B cell (primary cell): ENCODE results near the gene C5orf34. TPM values are rescaled to one million over a fixed set of nuclear protein-coding genes. Genes with fewer than 3 reads are reported as not detected.

ENCODE experiments used
- ATAC-seq: fragments of 200-7000 bp; cut with Tn5 transposase; one replicate; pipeline ENCODE4 v1.10.0; 2021; ENCODE audit warnings: low read depth, mild to moderate bottlenecking, moderate number of reproducible peaks, moderate library complexity
- CTCF ChIA-PET: fragments of 350-600 bp; sonication (Branson Sonifier 250); formaldehyde crosslinking; loops from one replicate; lab custom pipeline; 2021; ENCODE audit warnings: antibody characterized with exemption, inconsistent platforms; lab: Charles Lee
- POLR2A ChIA-PET: fragments of 350-600 bp; sonication (Branson Sonifier 250); formaldehyde crosslinking; loops from one replicate; lab custom pipeline; 2021; ENCODE audit warnings: antibody characterized with exemption; lab: Charles Lee
- DNase-seq: peaks from one replicate; pipeline ENCODE4 v3.0.0; 2013
- H2AFZ ChIP-seq: 2 replicates; pipeline ENCODE4 v1.6.1; 2012; ENCODE audit warnings: mild to moderate bottlenecking, low read depth, low read length; ENCODE audit not compliant: insufficient read depth, poor library complexity, severe bottlenecking
- H3K27ac ChIP-seq, 2 donors: 1 replicate in 1 of 2; 2 replicates in 1 of 2; pipeline ENCODE4 v1.5.1; 2012 to 2013; ENCODE audit warnings: low read length in 2 of 2, mild to moderate bottlenecking in 2 of 2, moderate library complexity in 1 of 2
- H3K27me3 ChIP-seq, 4 experiments: fragments of 200-600 bp in 1 of 4; sonication (generic) in 1 of 4; replicated peaks in 1 of 4; 1 replicate in 2 of 4; 2 replicates in 2 of 4; pipeline versions ENCODE4 v1.6.1 to v1.7.0; 2013 to 2016; ENCODE audit warnings: low read length in 3 of 4, mild to moderate bottlenecking in 2 of 4, mixed read lengths in 1 of 4, moderate library complexity in 1 of 4; ENCODE audit not compliant: insufficient read depth in 4 of 4, control insufficient read depth in 3 of 4; ENCODE audit errors: control extremely low read depth in 1 of 4
- H3K36me3 ChIP-seq, 2 experiments: replicated peaks in 1 of 2; 1 replicate in 1 of 2; 2 replicates in 1 of 2; pipeline versions ENCODE4 v1.6.1 to v1.7.1; 2013; ENCODE audit warnings: low read length in 1 of 2; ENCODE audit not compliant: insufficient read depth in 2 of 2, control insufficient read depth in 1 of 2; ENCODE audit errors: control extremely low read depth in 1 of 2, extremely low read depth in 1 of 2
- H3K4me1 ChIP-seq, 2 donors: fragments of 200-600 bp in 1 of 2; sonication (generic) in 1 of 2; 1 replicate in 1 of 2; 2 replicates in 1 of 2; pipeline versions ENCODE4 v1.5.1 to v1.6.1; 2013 to 2017; ENCODE audit warnings: low read length in 2 of 2; ENCODE audit not compliant: control insufficient read depth in 2 of 2, insufficient read depth in 2 of 2
- H3K4me2 ChIP-seq: replicated peaks from 2 replicates; pipeline ENCODE3; 2012; ENCODE audit warnings: mild to moderate bottlenecking, low read depth, low read length; ENCODE audit not compliant: poor library complexity, severe bottlenecking
- H3K4me3 ChIP-seq, 5 experiments: fragments of 200-600 bp in 1 of 5; sonication (generic) in 1 of 5; 1 replicate in 3 of 5; 2 replicates in 2 of 5; pipeline versions ENCODE4 v1.5.1 to v1.7.0; 2011 to 2016; ENCODE audit warnings: low read length in 4 of 5, mild to moderate bottlenecking in 4 of 5, low read depth in 2 of 5, control low read depth in 1 of 5, moderate library complexity in 1 of 5; ENCODE audit not compliant: insufficient read depth in 1 of 5; ENCODE audit errors: control extremely low read depth in 1 of 5, extremely low read depth in 1 of 5
- H3K79me2 ChIP-seq: fragments of 200-600 bp; sonication (generic); one replicate; pipeline ENCODE4 v1.6.0; 2016; ENCODE audit warnings: low read length; ENCODE audit not compliant: control insufficient read depth, insufficient read depth
- H3K9ac ChIP-seq: fragments of 200-600 bp; sonication (generic); 2 replicates; pipeline ENCODE4 v1.6.1; 2017; ENCODE audit warnings: mild to moderate bottlenecking, low read length, moderate library complexity
- H3K9me3 ChIP-seq, 3 donors: one replicate each; pipeline versions ENCODE4 v1.6.1 to v1.7.1; 2013; ENCODE audit warnings: low read length in 2 of 3; ENCODE audit not compliant: control insufficient read depth in 2 of 3, insufficient read depth in 1 of 3; ENCODE audit errors: control extremely low read depth in 1 of 3
- H4K20me1 ChIP-seq: 2 replicates; pipeline ENCODE4 v1.6.0; 2012; ENCODE audit warnings: mild to moderate bottlenecking, low read length; ENCODE audit not compliant: insufficient read depth, control insufficient read depth, poor library complexity, severe bottlenecking
- H3K27ac Mint-ChIP-seq: one replicate; pipeline ENCODE4 v1.8.0; 2021; ENCODE audit warnings: mixed read lengths
- H3K27me3 Mint-ChIP-seq: one replicate; pipeline ENCODE4 v1.8.0; 2021; ENCODE audit warnings: mixed read lengths
- H3K4me1 Mint-ChIP-seq: one replicate; pipeline ENCODE4 v1.8.0; 2021; ENCODE audit warnings: mixed read lengths
- H3K4me3 Mint-ChIP-seq: one replicate; pipeline ENCODE4 v1.8.0; 2021; ENCODE audit warnings: mixed read lengths
- H3K9me3 Mint-ChIP-seq: one replicate; pipeline ENCODE4 v1.8.0; 2022; ENCODE audit warnings: mixed read lengths; ENCODE audit not compliant: insufficient read depth
- EZH2 ChIP-seq: IDR thresholded peaks from 2 replicates; pipeline ENCODE4 v1.6.1; 2012; ENCODE audit warnings: borderline replicate concordance, low read depth, mild to moderate bottlenecking, moderate library complexity, low read length; ENCODE audit not compliant: insufficient read depth, poor library complexity, severe bottlenecking
- WGBS: methylation state at CpG from one replicate; pipeline ENCODE4 v1.1.5; 2013; ENCODE audit warnings: missing lambda C conversion rate; ENCODE audit not compliant: insufficient coverage; 5-methylcytosine and 5-hydroxymethylcytosine counted together
- intact Hi-C: fragments of 100-400 bp; cut with micrococcal nuclease; formaldehyde crosslinking; loops from one replicate; pipeline ENCODE4 v1.10.0; 2022
- polyA plus RNA-seq: library from polyadenylated mRNA; depleted of rRNA; stranded (reverse); fragments of >200 nt; gene quantifications from 2 replicates; pipeline ENCODE4 v1.2.3, GENCODE V29; 2012
- total RNA-seq, 2 donors: library from RNA; stranded (reverse); fragments of 120-200 nt in 1 of 2; gene quantifications; 1 replicate in 1 of 2; 2 replicates in 1 of 2; pipeline versions ENCODE4 v1.2.3 to v1.2.4, GENCODE V29; 2013 to 2022
- TF ChIP-seq, protein P1 (sequence below): fragments of 200-600 bp; IDR thresholded peaks from one replicate; pipeline ENCODE4 v1.8.0; 2022; ENCODE audit warnings: antibody characterized with exemption, mild to moderate bottlenecking

Gene C5orf34
- total and polyA plus RNA-seq, 2 donors (not counting 1 experiment from before 2014, with no cell fraction given): 2.6 to 5.5 TPM

DNA sequence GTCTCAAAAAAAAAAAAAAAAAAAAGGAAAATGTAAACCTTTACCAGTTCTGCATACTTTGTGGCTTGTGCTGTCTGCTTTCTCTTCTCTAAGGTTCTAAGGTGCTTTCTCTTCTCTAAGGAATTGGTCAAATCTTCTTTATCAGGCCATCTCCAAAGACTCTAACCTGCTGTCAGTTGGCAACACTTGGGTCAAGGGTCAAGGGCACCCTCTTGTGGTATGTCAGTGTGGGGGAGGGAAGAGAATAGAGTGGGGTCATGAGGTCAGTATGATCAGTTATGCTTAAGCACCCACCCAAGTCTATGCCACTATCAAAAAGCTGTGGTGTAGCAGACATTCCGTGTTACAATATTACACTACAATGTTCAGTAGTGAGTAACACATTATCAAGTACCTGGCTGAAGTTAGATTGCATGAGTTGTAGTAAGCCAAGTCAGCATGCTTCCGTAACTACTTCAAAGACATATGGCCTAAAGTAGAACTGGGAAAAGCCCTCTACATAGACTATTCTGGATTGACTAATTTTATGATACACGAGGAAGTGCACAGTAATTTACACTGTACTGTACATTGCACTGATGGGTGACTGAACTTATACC lies 77.8 kb downstream of the C5orf34 start:
- no peaks in the 10 kb centered on the region for H3K27me3 Mint-ChIP-seq
- intact Hi-C loops: no loop called here
- POLR2A ChIA-PET: no interaction called here
- no peaks in the 10 kb centered on the region for H3K4me1 ChIP-seq
- no peak overlapping the region for H3K9ac ChIP-seq
- ATAC-seq (no peak), DNase-seq (no peak)
- H3K27me3 ChIP-seq: no peaks in the 10 kb centered on the region
- no peak overlapping the region for H3K4me3 ChIP-seq
- H3K36me3 ChIP-seq: no peaks in the 10 kb centered on the region
- H3K9me3 ChIP-seq: peaks cover 0 to 7% (median 1%) of the 10 kb centered on the region in 3 donors
- H2AFZ ChIP-seq: no peak overlapping the region
- peaks cover 12% of the 10 kb centered on the region for H3K4me1 Mint-ChIP-seq
- H3K27ac Mint-ChIP-seq: no peak overlapping the region
- no peaks in the 10 kb centered on the region for H3K79me2 ChIP-seq
- CTCF ChIA-PET: no interaction called here
- H4K20me1 ChIP-seq: no peaks in the 10 kb centered on the region
- 100% methylated on average over 1 of the region's 3 CpGs for WGBS
- H3K4me2 ChIP-seq: no peak overlapping the region
- H3K9me3 Mint-ChIP-seq: peaks cover 7% of the 10 kb centered on the region
- H3K27ac ChIP-seq: no peak overlapping the region
- H3K4me3 Mint-ChIP-seq: no peak overlapping the region
- no peak for TF ChIP-seq EZH2
- TF ChIP-seq, protein P1, sequence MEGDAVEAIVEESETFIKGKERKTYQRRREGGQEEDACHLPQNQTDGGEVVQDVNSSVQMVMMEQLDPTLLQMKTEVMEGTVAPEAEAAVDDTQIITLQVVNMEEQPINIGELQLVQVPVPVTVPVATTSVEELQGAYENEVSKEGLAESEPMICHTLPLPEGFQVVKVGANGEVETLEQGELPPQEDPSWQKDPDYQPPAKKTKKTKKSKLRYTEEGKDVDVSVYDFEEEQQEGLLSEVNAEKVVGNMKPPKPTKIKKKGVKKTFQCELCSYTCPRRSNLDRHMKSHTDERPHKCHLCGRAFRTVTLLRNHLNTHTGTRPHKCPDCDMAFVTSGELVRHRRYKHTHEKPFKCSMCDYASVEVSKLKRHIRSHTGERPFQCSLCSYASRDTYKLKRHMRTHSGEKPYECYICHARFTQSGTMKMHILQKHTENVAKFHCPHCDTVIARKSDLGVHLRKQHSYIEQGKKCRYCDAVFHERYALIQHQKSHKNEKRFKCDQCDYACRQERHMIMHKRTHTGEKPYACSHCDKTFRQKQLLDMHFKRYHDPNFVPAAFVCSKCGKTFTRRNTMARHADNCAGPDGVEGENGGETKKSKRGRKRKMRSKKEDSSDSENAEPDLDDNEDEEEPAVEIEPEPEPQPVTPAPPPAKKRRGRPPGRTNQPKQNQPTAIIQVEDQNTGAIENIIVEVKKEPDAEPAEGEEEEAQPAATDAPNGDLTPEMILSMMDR: no peak

Other genes with a start within 250 kb of the C5orf34 start
- 68.4 and 68.7 TPM in 2 replicates for gene HMGCS1, start 201.7 kb downstream of the C5orf34 start, total RNA-seq
- 16.3 and 75.7 TPM in 2 replicates for gene HMGCS1, start 201.7 kb downstream of the C5orf34 start, polyA plus RNA-seq
- gene CCL28, start 102.8 kb downstream of the C5orf34 start, total RNA-seq: 16.8 and 18.6 TPM in 2 replicates
- 18.7 and 21.2 TPM in 2 replicates for gene CCL28, start 102.8 kb downstream of the C5orf34 start, polyA plus RNA-seq
- 15.0 and 17.6 TPM in 2 replicates for gene TMEM267, start 31.3 kb downstream of the C5orf34 start, total RNA-seq
- gene TMEM267, start 31.3 kb downstream of the C5orf34 start, polyA plus RNA-seq: 10.6 and 11.3 TPM in 2 replicates
- gene PAIP1, start 41.9 kb upstream of the C5orf34 start, total RNA-seq: 31.8 and 35.9 TPM in 2 replicates
- 20.4 and 23.0 TPM in 2 replicates for gene PAIP1, start 41.9 kb upstream of the C5orf34 start, polyA plus RNA-seq
- 61.1 and 63.0 TPM in 2 replicates for gene NNT, start 88.0 kb upstream of the C5orf34 start, total RNA-seq
- gene NNT, start 88.0 kb upstream of the C5orf34 start, polyA plus RNA-seq: 17.8 and 20.0 TPM in 2 replicates